ENCODE results near the gene RIT2. TPM values are rescaled to one million over a fixed set of nuclear protein-coding genes. Genes with fewer than 3 reads are reported as not detected.
"Not testable (repeated sequence)": the region's sequence is repeated elsewhere in the genome, so short reads cannot be mapped to it uniquely, and the experiment has no call there.

Gene RIT2
- total RNA-seq, 1 experiment from 2014 or later = not detected

GRCh38 chr18:42743373-42744138 lies 371.9 kb downstream of the RIT2 start:
- in situ Hi-C loops (cut with HindIII; ENCODE audit: low sequenced_read_pairs) = no loop called here
- no peak for DNase-seq (ENCODE audit: low spot score)

DNA sequence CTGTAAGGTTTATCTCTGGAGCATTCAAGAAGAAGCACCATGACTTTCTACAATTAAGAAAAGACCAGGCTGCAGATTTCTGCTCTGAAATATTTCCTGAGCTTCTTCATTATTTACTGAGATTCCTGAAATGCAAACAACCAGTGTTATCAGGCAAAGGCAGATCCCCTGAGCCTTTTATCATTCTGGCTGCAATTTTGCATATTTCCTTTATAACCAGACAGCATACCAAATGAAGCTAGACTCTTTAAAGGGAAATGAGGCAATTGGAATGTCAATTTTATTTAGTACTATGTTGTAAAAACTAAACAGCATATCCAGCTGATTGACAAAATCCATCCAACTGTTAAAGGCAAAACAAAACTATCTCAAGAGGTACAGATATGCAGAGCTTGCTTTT lies 372.5 kb downstream of the RIT2 start:
- DNase-seq (ENCODE audit: low spot score) = no peak
- in situ Hi-C loops (cut with HindIII; ENCODE audit: low sequenced_read_pairs) = no loop called here

DNA sequence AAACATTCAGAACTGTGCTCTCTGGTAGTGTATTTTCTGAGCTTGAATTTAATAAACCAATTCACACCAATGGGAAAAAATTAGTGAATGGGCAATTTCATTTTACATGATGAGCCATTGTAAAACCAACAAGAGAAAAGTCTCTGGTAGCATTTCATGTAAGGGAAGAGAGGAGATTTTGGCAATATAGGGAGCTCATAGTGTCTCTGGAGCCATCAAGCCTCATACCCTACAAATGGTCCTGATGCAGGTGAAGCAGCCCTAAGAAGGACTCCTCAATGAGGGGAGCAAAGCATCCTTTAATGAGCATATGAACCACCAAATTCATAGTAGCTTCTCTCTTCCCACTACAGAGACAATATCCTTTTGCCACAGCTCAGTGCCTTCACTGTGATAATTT lies 373.0 kb downstream of the RIT2 start:
- no peak for DNase-seq (ENCODE audit: low spot score)
- in situ Hi-C loops (cut with HindIII; ENCODE audit: low sequenced_read_pairs) = no loop called here

- in situ Hi-C loops (cut with HindIII; ENCODE audit: low sequenced_read_pairs); DNase-seq (ENCODE audit: low spot score): not testable (repeated sequence)
These were observed 373.6 kb downstream of the RIT2 start for GRCh38 chr18:42741805-42742347.

DNA sequence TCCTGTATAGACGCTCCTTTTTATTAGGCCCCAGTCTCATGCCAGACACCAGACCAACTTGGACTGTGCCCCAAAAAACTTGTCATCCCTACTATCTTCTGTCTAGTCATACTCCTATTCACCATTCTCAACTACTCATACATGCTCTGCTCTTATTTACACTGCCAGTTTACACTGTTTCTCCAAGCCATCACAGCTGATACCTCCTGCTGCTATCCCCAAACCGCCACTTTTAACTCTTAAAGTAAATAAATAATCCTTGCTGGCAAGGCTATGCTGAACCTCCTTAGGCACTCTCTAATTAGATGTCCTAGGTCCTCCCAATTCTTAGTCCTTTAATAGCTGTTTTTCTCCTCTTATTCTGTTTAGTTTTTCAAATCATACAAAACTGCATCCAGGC lies 374.2 kb downstream of the RIT2 start:
- DNase-seq (ENCODE audit: low spot score); in situ Hi-C loops (cut with HindIII; ENCODE audit: low sequenced_read_pairs): not testable (repeated sequence)

GRCh38 chr18:42736074-42736473 lies 379.4 kb downstream of the RIT2 start:
- in situ Hi-C loops (cut with HindIII; ENCODE audit: low sequenced_read_pairs) = no loop called here
- DNase-seq (ENCODE audit: low spot score) = no peak

DNA sequence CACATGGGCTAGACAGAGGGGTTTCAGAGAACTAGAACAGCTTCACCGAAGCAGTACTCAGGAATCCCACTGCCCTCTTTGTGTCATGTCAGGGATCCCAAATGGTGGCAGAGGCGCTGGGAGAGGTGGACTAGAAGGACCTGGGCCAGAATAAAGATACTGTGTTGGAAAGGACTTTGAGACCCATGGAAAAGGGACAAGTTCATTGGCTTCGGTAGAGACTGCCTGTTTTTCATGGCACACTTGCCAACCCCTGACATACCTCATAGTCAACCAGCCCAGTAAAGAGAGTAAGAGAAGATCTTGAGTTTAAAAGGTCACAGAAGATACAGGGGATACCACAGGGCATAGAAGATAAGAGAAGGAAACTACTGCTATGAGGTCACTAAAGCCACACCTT lies 381.0 kb downstream of the RIT2 start:
- in situ Hi-C loops (cut with HindIII; ENCODE audit: low sequenced_read_pairs) = no loop called here
- no peak for DNase-seq (ENCODE audit: low spot score)

GRCh38 chr18:42730272-42730671 lies 385.2 kb downstream of the RIT2 start:
- no peak for DNase-seq (ENCODE audit: low spot score)
- in situ Hi-C loops (cut with HindIII; ENCODE audit: low sequenced_read_pairs) = no loop called here

DNA sequence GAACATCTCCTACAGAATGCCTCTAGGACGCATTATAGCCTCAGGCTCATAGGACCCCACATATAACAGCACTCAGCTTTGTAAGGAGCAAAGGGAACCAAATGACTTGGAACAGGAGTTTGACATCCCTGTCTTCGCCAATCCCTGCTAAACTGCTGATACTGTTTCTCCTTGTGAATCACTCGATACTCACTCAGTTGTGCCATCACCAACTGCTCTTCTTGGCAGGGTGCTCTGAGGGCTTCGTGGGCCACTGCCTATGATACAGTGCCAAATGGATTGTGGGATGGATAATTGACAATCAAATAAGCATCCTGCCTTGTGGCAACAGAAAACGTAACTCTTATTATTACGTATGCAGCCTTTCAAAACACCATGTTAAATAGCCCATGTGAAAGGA lies 396.3 kb downstream of the RIT2 start:
- in situ Hi-C loops (cut with HindIII; ENCODE audit: low sequenced_read_pairs) = no loop called here
- peak; percentile 83 for DNase-seq (ENCODE audit: low spot score)

- no peak for DNase-seq (ENCODE audit: low spot score)
- in situ Hi-C loops (cut with HindIII; ENCODE audit: low sequenced_read_pairs) = no loop called here
These were observed 403.4 kb downstream of the RIT2 start for GRCh38 chr18:42712065-42712464.

DNA sequence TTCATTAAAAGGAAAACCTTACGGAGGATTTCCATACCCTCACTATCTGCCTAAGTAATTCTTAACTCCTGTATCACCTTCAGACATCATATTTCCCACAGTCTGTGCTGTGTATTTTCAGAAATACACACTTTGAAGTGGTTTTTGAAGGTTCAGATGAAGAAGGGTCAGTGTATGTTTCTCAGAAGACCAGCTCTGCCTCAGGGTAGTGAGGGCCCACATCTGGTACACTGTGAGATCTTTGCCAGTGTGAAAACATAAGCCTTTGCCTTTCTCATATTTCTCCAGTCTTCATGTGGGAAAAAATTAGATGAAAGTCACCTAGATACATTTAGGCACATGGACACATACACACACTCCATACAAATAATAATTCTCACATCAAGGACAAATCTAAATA lies 408.4 kb downstream of the RIT2 start:
- in situ Hi-C loops (cut with HindIII; ENCODE audit: low sequenced_read_pairs) = no loop called here
- DNase-seq (ENCODE audit: low spot score) = no peak

GRCh38 chr18:42706618-42707017 lies 408.9 kb downstream of the RIT2 start:
- in situ Hi-C loops (cut with HindIII; ENCODE audit: low sequenced_read_pairs) = no loop called here
- DNase-seq (ENCODE audit: low spot score) = no peak

DNA sequence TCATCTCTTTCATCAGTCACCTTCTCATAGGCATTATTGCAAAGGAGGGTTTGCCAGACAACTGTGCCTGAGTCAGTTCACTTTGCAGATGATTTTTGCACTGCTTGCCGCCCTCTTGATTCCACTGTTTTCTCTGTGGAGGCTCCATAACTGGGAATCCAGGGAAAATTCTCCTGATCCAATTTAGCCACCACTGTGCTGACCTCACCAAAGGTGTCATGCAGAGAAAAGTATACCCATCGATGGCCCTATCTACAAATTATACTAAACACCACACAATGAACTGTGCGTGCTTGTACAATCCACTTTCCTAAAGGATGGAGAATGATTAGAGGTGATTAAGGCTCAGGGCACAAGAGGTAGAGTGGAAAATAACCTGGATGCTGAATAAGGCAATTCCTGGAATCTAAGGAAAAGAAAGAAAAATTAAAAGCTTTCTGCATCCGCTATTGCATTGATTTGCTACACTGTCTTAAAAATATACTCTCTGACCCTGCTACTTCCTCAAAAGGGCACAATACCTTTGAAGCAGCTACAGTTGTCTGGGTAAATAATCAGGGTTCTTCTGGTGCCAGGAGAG lies 409.4 kb downstream of the RIT2 start:
- DNase-seq (ENCODE audit: low spot score) = no peak
- in situ Hi-C loops (cut with HindIII; ENCODE audit: low sequenced_read_pairs) = no loop called here

Other genes with a start within 250 kb of the RIT2 start
- gene SYT4, start 161.8 kb upstream of the RIT2 start, total RNA-seq (2014; rRNA removed; shearing (Covaris generic)) = not detected in 2 replicates

Data from G401 (cell line).